Pancreas (tissue), 10 donors: ENCODE measurements around the gene FEZ2. TPM values are rescaled to one million over a fixed set of nuclear protein-coding genes. Genes with fewer than 3 reads are reported as not detected.

ENCODE experiments used
- ATAC-seq, 4 donors: fragments of 200-7000 bp; cut with Tn5 transposase; one replicate each; pipeline versions ENCODE4 v1.8.0 to v1.9.1; 2020; ENCODE audit warnings: mild to moderate bottlenecking in 4 of 4, moderate library complexity in 4 of 4
- DNase-seq, 6 donors: peaks; one replicate each; pipeline ENCODE4 v3.0.0-alpha.2; 2020
- FAIRE-seq: peaks from 2 replicates; lab custom pipeline; 2012; peaks lifted over from hg19 to GRCh38; lab: Jason Lieb, UNC
- H3K27ac ChIP-seq, 4 donors: fragments of 200-600 bp; sonication (generic); 1 replicate in 3 of 4; 2 replicates in 1 of 4; pipeline versions ENCODE4 v1.5.0 to v1.8.0; 2020
- H3K27me3 ChIP-seq, 4 donors: fragments of 200-600 bp; one replicate each; pipeline ENCODE4 v1.8.0; 2021
- H3K36me3 ChIP-seq, 3 donors: fragments of 200-600 bp; sonication (generic) in 1 of 3; one replicate each; pipeline versions ENCODE4 v1.5.0 to v1.8.0; 2020 to 2021
- H3K4me1 ChIP-seq, 3 donors: fragments of 200-600 bp; one replicate each; pipeline ENCODE4 v1.8.0; 2021
- H3K4me3 ChIP-seq, 4 donors: fragments of 200-600 bp; sonication (generic) in 2 of 4; one replicate each; pipeline versions ENCODE4 v1.5.0 to v1.8.0; 2020 to 2021
- H3K9me3 ChIP-seq, 4 donors: fragments of 200-600 bp; one replicate each; pipeline ENCODE4 v1.8.0; 2021
- CTCF ChIP-seq, 4 donors: fragments of 200-600 bp; sonication (generic) in 3 of 4; IDR thresholded peaks; one replicate each; pipeline versions ENCODE4 v1.5.0 to v1.8.0; 2021; ENCODE audit warnings: antibody characterized with exemption in 4 of 4
- WGBS, 2 donors: extraction: QIAGEN DNeasy Blood & Tissue Kit; methylation state at CpG; one replicate each; pipeline ENCODE4 v1.1.7; 2013; 5-methylcytosine and 5-hydroxymethylcytosine counted together
- intact Hi-C, 3 donors: fragments of 100-400 bp; cut with DNase I; formaldehyde crosslinking; loops; one replicate each; pipeline versions ENCODE4 v1.11.1 to v1.14.2; 2022
- polyA plus RNA-seq, 2 donors: library from polyadenylated mRNA; stranded (reverse); fragments of 200-250 nt; gene quantifications; one replicate each; pipeline ENCODE4 v1.2.3, GENCODE V29; 2013
- total RNA-seq, 6 donors: library from RNA; stranded (reverse); fragmentation: NEBNext Ultra II Directional in 4 of 6; extraction: Animal tissue kit (Norgen Biotek cat#: 25700) in 4 of 6; gene quantifications; one replicate each; pipeline versions ENCODE4 v1.2.1 to v1.2.4, GENCODE V29; 2021 to 2023
- donor health status: healthy with polysubstance abuse.
- donor health status: DM: no; HTN: no; CAD: no; lungs with moderate emphysema.
- donor health status: DM: no; HTN: no; CAD: no.
- donor health status: control.
- donor health status: control.
- donor health status: Bipolar disorder and iron deficiency.
- donor health status: DM: yes; HTN: yes; CAD: no.
- donor health status: DM: no; HTN: no; CAD: no.
- donor health status: DM: no; HTN: no; CAD: no.
- donor health status: DM: yes; HTN: yes; CAD: no.

FEZ2 gene
- total and polyA plus RNA-seq, 8 donors, result 7.0 to 18.2 (median 9.4) TPM

DNA sequence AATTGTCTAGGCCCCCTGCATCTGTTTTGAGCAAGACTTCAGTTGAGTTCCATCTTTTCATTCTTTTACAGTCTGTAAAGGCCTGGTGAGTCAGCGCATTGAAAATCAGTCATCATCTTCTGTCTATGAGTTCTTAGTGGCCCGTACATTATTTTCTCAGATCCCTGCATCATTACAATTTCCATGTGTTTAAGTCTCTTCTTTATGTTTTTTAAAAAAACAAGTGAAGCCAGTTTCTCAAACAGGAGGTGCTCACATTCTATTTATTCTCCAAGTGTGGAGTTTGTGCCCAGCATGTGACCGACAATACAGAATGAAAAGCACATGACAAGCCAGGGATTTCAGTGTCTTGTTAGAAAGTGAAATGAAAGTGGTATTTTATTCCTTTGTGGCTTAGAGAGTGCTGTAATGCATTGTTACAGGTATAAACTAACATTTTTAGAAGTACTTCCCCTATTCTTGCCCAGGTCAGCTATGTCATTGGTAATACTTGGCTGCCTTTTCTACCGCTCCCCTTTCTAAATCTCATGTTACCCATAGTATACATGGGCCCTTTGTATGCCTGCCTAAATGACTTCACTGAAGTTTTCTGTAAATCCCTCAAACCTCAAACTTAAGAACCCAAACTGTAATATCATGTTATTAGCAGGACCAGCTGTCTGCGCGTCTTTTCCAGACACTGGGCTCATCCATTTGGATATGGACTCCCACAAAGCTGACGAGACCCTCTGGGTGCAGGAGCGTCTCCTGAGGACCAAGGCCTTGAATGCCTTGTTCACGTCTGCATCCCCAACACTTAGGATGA is 67.6 kb downstream of the FEZ2 start:
- DNase-seq, result no peak
- H3K4me3 ChIP-seq, result no peak overlapping the region
- H3K36me3 ChIP-seq, result no peaks in the 10 kb centered on the region
- H3K4me1 ChIP-seq, result no peaks in the 10 kb centered on the region
- no peak for ATAC-seq
- no peak for TF ChIP-seq CTCF (IDR thresholded peaks at IDR 0.05)
- 89 to 94% methylated on average over 9 of the region's 9 CpGs for WGBS, 2 donors
- H3K9me3 ChIP-seq, result no peaks in the 10 kb centered on the region
- intact Hi-C loops, result no loop called here
- H3K27ac ChIP-seq, result no peak overlapping the region
- no peaks in the 10 kb centered on the region for H3K27me3 ChIP-seq
- no peak for FAIRE-seq

GRCh38 chr2:36528766-36529392 is 69.1 kb downstream of the FEZ2 start:
- no peak for DNase-seq
- Histone ChIP-seq H3K4me1 (no peaks in the 10 kb centered on the region), H3K27me3 (no peaks in the 10 kb centered on the region), H3K36me3 (no peaks in the 10 kb centered on the region), H3K9me3 (no peaks in the 10 kb centered on the region), H3K4me3 (no peak overlapping the region), H3K27ac (no peak overlapping the region)
- no peak for FAIRE-seq
- no peak for TF ChIP-seq CTCF (IDR thresholded peaks at IDR 0.05)
- 80 to 89% methylated on average over 7 of the region's 7 CpGs for WGBS, 2 donors
- intact Hi-C loops, result no loop called here
- no peak for ATAC-seq

DNA sequence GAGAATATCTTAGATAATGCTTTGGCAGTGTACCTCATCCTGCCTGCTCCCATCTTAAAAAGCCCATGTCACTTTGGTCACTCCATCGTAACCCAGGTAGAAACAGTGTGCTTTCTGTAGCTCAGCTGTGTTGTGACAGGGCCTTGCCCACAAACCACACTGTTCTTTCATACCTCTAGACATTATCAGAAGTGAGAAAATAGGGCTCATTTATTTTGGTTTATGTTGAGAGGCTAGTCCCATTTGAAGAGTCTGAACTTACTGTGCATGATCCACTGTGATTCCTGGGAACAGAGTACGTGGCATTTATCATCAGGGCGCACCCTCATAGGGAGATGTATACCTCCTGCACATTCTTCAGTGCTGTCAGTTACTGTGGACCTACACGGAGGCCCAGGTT is 69.7 kb downstream of the FEZ2 start:
- Histone ChIP-seq H3K36me3 (peaks cover 0 to 3% (median 0%) of the 10 kb centered on the region in 3 donors), H3K27me3 (no peaks in the 10 kb centered on the region), H3K4me3 (no peak overlapping the region), H3K27ac (no peak overlapping the region), H3K4me1 (no peaks in the 10 kb centered on the region), H3K9me3 (no peaks in the 10 kb centered on the region)
- FAIRE-seq (no peak), DNase-seq (no peak), ATAC-seq (no peak)
- intact Hi-C loops, result no loop called here
- 79 to 83% methylated on average over 4 of the region's 4 CpGs for WGBS, 2 donors
- no peak for TF ChIP-seq CTCF (IDR thresholded peaks at IDR 0.05)

DNA sequence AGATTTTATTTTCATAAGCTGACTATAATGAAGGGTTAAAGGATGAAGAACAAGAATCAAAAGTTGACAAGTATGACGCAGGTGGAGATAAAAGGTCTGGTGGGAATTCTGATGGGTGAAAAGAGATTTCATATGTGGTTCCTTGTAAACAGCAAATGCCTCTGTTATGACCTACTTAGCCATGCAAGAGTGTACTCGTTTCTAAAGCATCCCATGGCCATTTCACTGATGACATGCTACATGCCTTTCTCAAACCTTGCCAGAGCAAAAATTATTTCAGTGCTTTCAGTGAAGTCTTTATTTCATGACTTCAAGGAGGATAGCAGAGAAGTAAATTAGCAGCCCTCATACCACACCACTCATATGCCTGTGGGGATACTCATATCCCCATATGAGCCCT is 71.7 kb downstream of the FEZ2 start:
- intact Hi-C loops, result no loop called here
- H3K27ac ChIP-seq, result no peak overlapping the region
- no peaks in the 10 kb centered on the region for H3K9me3 ChIP-seq
- no peaks in the 10 kb centered on the region for H3K27me3 ChIP-seq
- peaks cover 0 to 3% (median 0%) of the 10 kb centered on the region in 3 donors for H3K36me3 ChIP-seq
- no peak for TF ChIP-seq CTCF (IDR thresholded peaks at IDR 0.05)
- DNase-seq (no peak), FAIRE-seq (no peak), ATAC-seq (no peak)
- 37 to 43% methylated on average over 2 of the region's 2 CpGs for WGBS, 2 donors
- no peaks in the 10 kb centered on the region for H3K4me1 ChIP-seq
- H3K4me3 ChIP-seq, result no peak overlapping the region

GRCh38 chr2:36525245-36525644 is 72.7 kb downstream of the FEZ2 start:
- TF ChIP-seq CTCF (IDR thresholded peaks at IDR 0.05), result no peak
- H3K4me1 ChIP-seq, result no peaks in the 10 kb centered on the region
- WGBS, 2 donors, result 69 to 72% methylated on average over 5 of the region's 5 CpGs
- intact Hi-C loops, result no loop called here
- no peak overlapping the region for H3K4me3 ChIP-seq
- FAIRE-seq (no peak), ATAC-seq (no peak), DNase-seq (no peak)
- no peaks in the 10 kb centered on the region for H3K9me3 ChIP-seq
- H3K27ac ChIP-seq, result no peak overlapping the region
- no peaks in the 10 kb centered on the region for H3K27me3 ChIP-seq
- H3K36me3 ChIP-seq, result peaks cover 0 to 3% (median 0%) of the 10 kb centered on the region in 3 donors
